Spleen (tissue), 11 donors: Measurements from ENCODE around the gene HEBP1. TPM values are rescaled to one million over a fixed set of nuclear protein-coding genes. Genes with fewer than 3 reads are reported as not detected.

Experiments
- DNase-seq: peaks from one replicate; pipeline ENCODE4 v3.0.0-alpha.2; 2020
- H3K27ac ChIP-seq, 8 donors: fragments of 200-600 bp; sonication (generic) in 7 of 8; 1 replicate in 4 of 8; 2 replicates in 4 of 8; pipeline versions ENCODE4 v1.5.0 to v1.8.0; 2016 to 2021; ENCODE audit warnings: inconsistent platforms in 4 of 8, mild to moderate bottlenecking in 4 of 8, moderate library complexity in 1 of 8
- H3K27me3 ChIP-seq, 7 donors: fragments of 200-600 bp; sonication (generic) in 6 of 7; replicated peaks in 1 of 7; 1 replicate in 4 of 7; 2 replicates in 3 of 7; pipeline versions ENCODE4 v1.5.0 to v1.8.0; 2016 to 2021; ENCODE audit warnings: inconsistent platforms in 3 of 7, mild to moderate bottlenecking in 1 of 7
- H3K36me3 ChIP-seq, 6 donors: fragments of 200-600 bp; sonication (generic) in 5 of 6; 1 replicate in 4 of 6; 2 replicates in 2 of 6; pipeline versions ENCODE4 v1.5.0 to v1.8.0; 2016 to 2021; ENCODE audit warnings: inconsistent platforms in 2 of 6
- H3K4me1 ChIP-seq, 6 donors: fragments of 200-600 bp; sonication (generic) in 5 of 6; 1 replicate in 3 of 6; 2 replicates in 3 of 6; pipeline versions ENCODE4 v1.5.0 to v1.8.0; 2016 to 2021; ENCODE audit warnings: inconsistent platforms in 3 of 6
- H3K4me3 ChIP-seq, 8 donors: fragments of 200-600 bp; sonication (generic) in 7 of 8; 1 replicate in 4 of 8; 2 replicates in 4 of 8; pipeline versions ENCODE4 v1.5.0 to v1.8.0; 2016 to 2021; ENCODE audit warnings: inconsistent platforms in 4 of 8, mild to moderate bottlenecking in 4 of 8, moderate library complexity in 2 of 8
- H3K9me3 ChIP-seq, 8 donors: fragments of 200-600 bp; sonication (generic) in 7 of 8; 1 replicate in 4 of 8; 2 replicates in 4 of 8; pipeline versions ENCODE4 v1.5.0 to v1.8.0; 2016 to 2021; ENCODE audit warnings: inconsistent platforms in 4 of 8
- CTCF ChIP-seq, 11 experiments: fragments of 200-600 bp in 7 of 11; fragments of 450-650 bp in 4 of 11; sonication (generic) in 4 of 11; IDR thresholded peaks in 8 of 11; conservative IDR thresholded peaks in 3 of 11; 1 replicate in 7 of 11; 2 replicates in 4 of 11; pipeline versions ENCODE4 v1.4.0 to v1.8.0; 2016 to 2021; ENCODE audit warnings: antibody characterized with exemption in 11 of 11, inconsistent platforms in 4 of 11, mild to moderate bottlenecking in 1 of 11
- POLR2A ChIP-seq, 3 donors: fragments of 450-650 bp; IDR thresholded peaks; one replicate each; pipeline ENCODE4 v1.5.1; 2017; ENCODE audit warnings: antibody characterized with exemption in 3 of 3, mild to moderate bottlenecking in 1 of 3
- POLR2AphosphoS5 ChIP-seq, 3 donors: sonication (generic); formaldehyde crosslinking; IDR thresholded peaks; one replicate each; pipeline ENCODE4 v1.5.1; 2017; ENCODE audit warnings: antibody characterized with exemption in 3 of 3
- WGBS, 5 donors: extraction: QIAGEN DNeasy Blood & Tissue Kit in 3 of 5; methylation state at CpG; one replicate each; pipeline versions ENCODE4 v1.1.5 to v1.1.7; 2013 to 2018; 5-methylcytosine and 5-hydroxymethylcytosine counted together
- intact Hi-C: fragments of 100-400 bp; cut with DNase I; formaldehyde crosslinking; loops from one replicate; pipeline ENCODE4 v1.15.0; 2023; ENCODE audit warnings: low total_unique reads
- polyA plus RNA-seq, 3 donors: library from polyadenylated mRNA; stranded (reverse); fragments of 200-250 nt; gene quantifications; one replicate each; pipeline ENCODE4 v1.2.1, GENCODE V29; 2013
- total RNA-seq, 7 donors: library from RNA; depleted of rRNA in 3 of 7; stranded (reverse); fragments of >200 nt in 3 of 7; fragmentation: NEBNext Ultra II Directional in 4 of 7; extraction: Animal tissue kit (Norgen Biotek cat#: 25700) in 4 of 7; gene quantifications; one replicate each; pipeline versions ENCODE4 v1.1.0 to v1.2.1, GENCODE V29; 2016 to 2021
- donor health status: healthy with polysubstance abuse.
- donor health status: DM: no; HTN: no; CAD: no; lungs with moderate emphysema.
- donor health status: DM: no; HTN: no; CAD: no.
- donor health status: Bipolar disorder and iron deficiency.
- donor health status: healthy.
- donor health status: DM: no; HTN: no; CAD: no.
- donor health status: DM: yes; HTN: yes; CAD: no.

Gene HEBP1
- total and polyA plus RNA-seq, 10 donors, result 25.1 to 79.4 (median 60.1) TPM

GRCh38 chr12:13002301-13003097 is 2.4 kb upstream of the HEBP1 start:
- DNase-seq, result no peak
- peaks cover 15 to 46% (median 36%) of the 10 kb centered on the region in 6 donors for H3K4me1 ChIP-seq

GRCh38 chr12:13001775-13002040 is 1.6 kb upstream of the HEBP1 start:
- WGBS, 5 donors, result 34 to 70% (median 48%) methylated on average over 10 to 16 of the region's 16 CpGs
- peak overlapping the region; percentile 84 to 96 (median 94) for H3K27ac ChIP-seq
- TF ChIP-seq POLR2A (IDR thresholded peaks at IDR 0.05) (no peak), CTCF (IDR thresholded peaks at IDR 0.05 in 8 of 11, conservative IDR thresholded peaks at IDR 0.05 in 3 of 11) (no peak), POLR2AphosphoS5 (IDR thresholded peaks at IDR 0.05) (no peak)
- no peaks in the 10 kb centered on the region for H3K36me3 ChIP-seq
- H3K4me1 ChIP-seq, result peaks cover 20 to 54% (median 43%) of the 10 kb centered on the region in 6 donors
- no peaks in the 10 kb centered on the region for H3K9me3 ChIP-seq
- H3K27me3 ChIP-seq, result no peaks in the 10 kb centered on the region
- no peak for DNase-seq
- H3K4me3 ChIP-seq, result peak overlapping the region; percentile 57 to 79 (median 70)
- intact Hi-C loops, result no loop called here

More at GRCh38 chr12:13002301-13003097, 2.4 kb upstream of the HEBP1 start:
- intact Hi-C loops, result no loop called here
- H3K4me3 ChIP-seq, result peak overlapping the region in 1 of 8 donors; percentile 79
- no peaks in the 10 kb centered on the region for H3K27me3 ChIP-seq
- peak overlapping the region in 1 of 8 donors; percentile 95 for H3K27ac ChIP-seq
- H3K9me3 ChIP-seq, result no peaks in the 10 kb centered on the region
- 94 to 97% (median 96%) methylated on average over 10 of the region's 10 CpGs for WGBS, 5 donors
- TF ChIP-seq POLR2A (IDR thresholded peaks at IDR 0.05), result no peak
- TF ChIP-seq CTCF (IDR thresholded peaks at IDR 0.05 in 8 of 11, conservative IDR thresholded peaks at IDR 0.05 in 3 of 11), result no peak
- TF ChIP-seq POLR2AphosphoS5 (IDR thresholded peaks at IDR 0.05), result no peak
- no peaks in the 10 kb centered on the region for H3K36me3 ChIP-seq

- Histone ChIP-seq H3K4me3 (peak overlapping the region; percentile 57 to 79 (median 70)), H3K27me3 (no peaks in the 10 kb centered on the region), H3K27ac (peak overlapping the region; percentile 84 to 96 (median 94)), H3K4me1 (peaks cover 20 to 59% (median 48%) of the 10 kb centered on the region in 6 donors), H3K36me3 (no peaks in the 10 kb centered on the region), H3K9me3 (no peaks in the 10 kb centered on the region)
- WGBS, 5 donors, result 0 to 1% (median 1%) methylated on average over 37 to 82 of the region's 82 CpGs
- peak; percentile 92 for DNase-seq
- TF ChIP-seq CTCF (IDR thresholded peaks at IDR 0.05 in 8 of 11, conservative IDR thresholded peaks at IDR 0.05 in 3 of 11) (peak in 7 of 11 experiments; percentile 25 to 70 (median 54)), POLR2AphosphoS5 (IDR thresholded peaks at IDR 0.05) (peak in 2 of 3 donors; percentile 37 to 47), POLR2A (IDR thresholded peaks at IDR 0.05) (no peak)
- intact Hi-C loops, result no loop called here
These were observed 1.1 kb upstream of the HEBP1 start for GRCh38 chr12:13000925-13001774.

- peak overlapping the region; percentile 57 to 79 (median 70) for H3K4me3 ChIP-seq
- H3K27me3 ChIP-seq, result no peaks in the 10 kb centered on the region
- no peaks in the 10 kb centered on the region for H3K9me3 ChIP-seq
- peak overlapping the region; percentile 84 to 96 (median 94) for H3K27ac ChIP-seq
- peaks cover 20 to 65% (median 51%) of the 10 kb centered on the region in 6 donors for H3K4me1 ChIP-seq
- WGBS, 5 donors, result 0 to 1% (median 0%) methylated on average over 11 to 16 of the region's 16 CpGs
- no peaks in the 10 kb centered on the region for H3K36me3 ChIP-seq
- intact Hi-C loops, result no loop called here
- DNase-seq, result no peak
- TF ChIP-seq CTCF (IDR thresholded peaks at IDR 0.05 in 8 of 11, conservative IDR thresholded peaks at IDR 0.05 in 3 of 11) (no peak), POLR2AphosphoS5 (IDR thresholded peaks at IDR 0.05) (no peak), POLR2A (IDR thresholded peaks at IDR 0.05) (no peak)
These were observed 505 bp upstream of the HEBP1 start for GRCh38 chr12:13000616-13000924.
